SH-SY5Y (cell line): ENCODE measurements around the gene CMTM5.

Experiments
- GATA2 ChIP-seq: IDR thresholded peaks from 2 replicates; pipeline ENCODE4 v1.6.1; 2011; ENCODE audit warnings: mild to moderate bottlenecking, low read depth, low read length
- GATA3 ChIP-seq: IDR thresholded peaks from 2 replicates; pipeline ENCODE4 v1.6.1; 2011; ENCODE audit warnings: low read depth, mild to moderate bottlenecking, low read length, moderate library complexity

CMTM5 gene

GRCh38 chr14:23376482-23377197, at the start of gene CMTM5:
TSS of gene CMTM5 (plus strand) at chr14:23377046. CDS start at chr14:23377252, 206 bp downstream.
- TF ChIP-seq GATA2 (no peak), GATA3 (no peak)

GRCh38 chr14:23327947-23328744, 48.7 kb upstream of the CMTM5 start:
- TF ChIP-seq GATA3: no peak
- TF ChIP-seq GATA2: no peak

GRCh38 chr14:23335623-23336022, 41.2 kb upstream of the CMTM5 start:
- TF ChIP-seq GATA3: no peak
- TF ChIP-seq GATA2: no peak

- TF ChIP-seq GATA2 (no peak), GATA3 (no peak)
These were observed 37.2 kb upstream of the CMTM5 start for GRCh38 chr14:23339506-23340268.

- TF ChIP-seq GATA2 (no peak), GATA3 (no peak)
These were observed 32.4 kb upstream of the CMTM5 start for GRCh38 chr14:23344481-23344880.

- no peak for TF ChIP-seq GATA3
- TF ChIP-seq GATA2: no peak
These were observed 30.7 kb upstream of the CMTM5 start for GRCh38 chr14:23345987-23346692.

- TF ChIP-seq GATA2: no peak
- no peak for TF ChIP-seq GATA3
These were observed 30.0 kb upstream of the CMTM5 start for GRCh38 chr14:23346693-23347405.

GRCh38 chr14:23347406-23348296, 29.2 kb upstream of the CMTM5 start:
- TF ChIP-seq GATA2 (no peak), GATA3 (no peak)

- TF ChIP-seq GATA2 (no peak), GATA3 (no peak)
These were observed 28.6 kb upstream of the CMTM5 start for GRCh38 chr14:23348297-23348655.

- TF ChIP-seq GATA3 (no peak), GATA2 (no peak)
These were observed 27.5 kb upstream of the CMTM5 start for GRCh38 chr14:23349156-23349845.

- TF ChIP-seq GATA3: no peak
- no peak for TF ChIP-seq GATA2
These were observed 25.0 kb upstream of the CMTM5 start for GRCh38 chr14:23351681-23352505.
